Measurements from ENCODE around the gene TMEM41B.

DNA sequence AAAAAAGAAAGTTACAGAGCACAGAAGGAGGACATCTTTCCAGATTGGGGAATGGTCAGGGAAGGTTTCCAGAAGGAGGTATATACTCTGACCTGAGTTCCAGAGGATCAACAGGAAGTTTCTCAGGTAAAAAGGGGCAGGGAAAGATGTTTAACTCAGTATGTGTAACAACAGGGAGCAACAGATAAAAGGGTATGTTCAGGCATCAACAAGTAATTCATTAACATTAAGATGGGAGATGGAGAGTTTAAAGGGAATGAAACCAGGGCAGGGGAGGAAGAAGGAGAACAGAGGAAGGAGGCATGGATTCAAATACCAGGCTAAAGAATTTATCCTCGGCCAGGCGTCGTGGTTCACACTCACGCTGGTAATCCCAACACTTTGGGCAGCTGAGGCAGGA lies 46.7 kb downstream of the TMEM41B start:
- TF ChIP-seq, protein P1, sequence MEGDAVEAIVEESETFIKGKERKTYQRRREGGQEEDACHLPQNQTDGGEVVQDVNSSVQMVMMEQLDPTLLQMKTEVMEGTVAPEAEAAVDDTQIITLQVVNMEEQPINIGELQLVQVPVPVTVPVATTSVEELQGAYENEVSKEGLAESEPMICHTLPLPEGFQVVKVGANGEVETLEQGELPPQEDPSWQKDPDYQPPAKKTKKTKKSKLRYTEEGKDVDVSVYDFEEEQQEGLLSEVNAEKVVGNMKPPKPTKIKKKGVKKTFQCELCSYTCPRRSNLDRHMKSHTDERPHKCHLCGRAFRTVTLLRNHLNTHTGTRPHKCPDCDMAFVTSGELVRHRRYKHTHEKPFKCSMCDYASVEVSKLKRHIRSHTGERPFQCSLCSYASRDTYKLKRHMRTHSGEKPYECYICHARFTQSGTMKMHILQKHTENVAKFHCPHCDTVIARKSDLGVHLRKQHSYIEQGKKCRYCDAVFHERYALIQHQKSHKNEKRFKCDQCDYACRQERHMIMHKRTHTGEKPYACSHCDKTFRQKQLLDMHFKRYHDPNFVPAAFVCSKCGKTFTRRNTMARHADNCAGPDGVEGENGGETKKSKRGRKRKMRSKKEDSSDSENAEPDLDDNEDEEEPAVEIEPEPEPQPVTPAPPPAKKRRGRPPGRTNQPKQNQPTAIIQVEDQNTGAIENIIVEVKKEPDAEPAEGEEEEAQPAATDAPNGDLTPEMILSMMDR (IDR thresholded peaks at IDR 0.05; ENCODE audit: low read length), result no peak
- no peak for TF ChIP-seq EZH2 (IDR thresholded peaks at IDR 0.05; ENCODE audit: borderline replicate concordance, low read length)

All from OCI-LY1 (cell line).